Measurements from ENCODE around the gene GPSM3. TPM values are rescaled to one million over a fixed set of nuclear protein-coding genes. Genes with fewer than 3 reads are reported as not detected.
A peak's percentile ranks its signal among the peaks of the same experiment; 100 is the strongest.

The GPSM3 gene
- polyA plus RNA-seq, 1 donor (not counting 4 experiments of a cell fraction or from before 2014, with no cell fraction given) = 3.6 TPM

DNA sequence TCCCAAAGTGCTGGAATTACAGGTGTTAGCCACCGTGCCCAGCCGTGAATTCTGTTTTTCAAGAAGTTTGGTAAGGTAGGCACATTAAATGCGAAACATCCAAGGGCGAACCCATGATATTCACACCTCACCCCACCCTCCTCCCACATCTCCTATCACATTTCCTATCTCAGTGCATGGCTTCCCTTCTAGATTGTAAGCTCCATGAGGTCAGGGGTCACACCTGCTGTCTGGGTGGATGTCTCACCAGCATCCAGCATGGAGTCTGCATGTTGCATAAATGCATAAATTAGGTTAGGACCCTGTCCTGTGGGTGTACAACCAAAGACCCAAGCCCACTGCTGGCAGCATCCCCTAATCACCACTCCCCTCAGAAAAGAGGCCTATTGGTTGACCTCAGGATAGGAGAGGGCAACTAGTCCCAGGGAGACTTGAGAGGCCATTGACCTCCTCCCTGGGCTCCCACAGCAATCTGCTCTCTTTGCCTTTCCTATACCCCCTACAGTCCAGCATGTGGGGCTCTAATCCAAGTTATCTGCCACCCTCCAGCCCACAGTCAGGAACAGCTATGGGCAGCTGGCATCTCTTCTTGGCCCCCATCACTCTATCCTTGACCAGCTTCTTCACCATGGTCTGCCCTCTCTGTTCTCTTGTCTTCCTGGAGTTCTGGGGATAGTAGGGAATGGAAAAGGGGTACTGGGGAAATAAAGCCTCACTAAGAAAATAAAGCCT is 44.9 kb downstream of the GPSM3 start:
- Histone ChIP-seq H3K36me3 (ENCODE audit: control insufficient read depth in 2 of 2, extremely low read depth in 1 of 2, insufficient read depth in 2 of 2, low read length in 2 of 2) (no peaks in the 10 kb centered on the region), H3K27ac (ENCODE audit: control insufficient read depth, insufficient read depth, low read length) (no peak overlapping the region), H3K9me1 (ENCODE audit: control insufficient read depth, extremely low read depth, insufficient read depth, low read length) (no peaks in the 10 kb centered on the region), H3K79me2 (ENCODE audit: control insufficient read depth, insufficient read depth, low read length) (no peaks in the 10 kb centered on the region), H3K9me3 (ENCODE audit: control insufficient read depth, low read depth, low read length) (no peaks in the 10 kb centered on the region), H3K4me3 (ENCODE audit: control insufficient read depth in 2 of 3, extremely low read depth in 1 of 3, insufficient read depth in 2 of 3, low read depth in 1 of 3, low read length in 3 of 3) (no peak overlapping the region), H3K4me1 (ENCODE audit: control insufficient read depth, extremely low read depth, insufficient read depth, low read length) (peaks cover 4% of the 10 kb centered on the region), H4K20me1 (ENCODE audit: control insufficient read depth, extremely low read depth, insufficient read depth, low read length) (no peaks in the 10 kb centered on the region), H3K9ac (ENCODE audit: control insufficient read depth, extremely low read depth, insufficient read depth, low read length) (no peak overlapping the region), H2AFZ (ENCODE audit: control insufficient read depth, low read length) (no peak overlapping the region), H3K27me3 (ENCODE audit: control insufficient read depth, extremely low read depth, insufficient read depth, low read length) (peaks cover 4% of the 10 kb centered on the region), H3K4me2 (ENCODE audit: control insufficient read depth, extremely low read depth, insufficient read depth, low read depth, low read length) (peak overlapping the region; percentile 94)
- dilution Hi-C loops (cut with MboI; ENCODE audit: extremely low pct_ligation_motif_present, low sequenced_read_pairs) = no loop called here
- FAIRE-seq (no peak), DNase-seq (ENCODE audit: low read depth, low spot score) (no peak)
- TF ChIP-seq, protein P1, sequence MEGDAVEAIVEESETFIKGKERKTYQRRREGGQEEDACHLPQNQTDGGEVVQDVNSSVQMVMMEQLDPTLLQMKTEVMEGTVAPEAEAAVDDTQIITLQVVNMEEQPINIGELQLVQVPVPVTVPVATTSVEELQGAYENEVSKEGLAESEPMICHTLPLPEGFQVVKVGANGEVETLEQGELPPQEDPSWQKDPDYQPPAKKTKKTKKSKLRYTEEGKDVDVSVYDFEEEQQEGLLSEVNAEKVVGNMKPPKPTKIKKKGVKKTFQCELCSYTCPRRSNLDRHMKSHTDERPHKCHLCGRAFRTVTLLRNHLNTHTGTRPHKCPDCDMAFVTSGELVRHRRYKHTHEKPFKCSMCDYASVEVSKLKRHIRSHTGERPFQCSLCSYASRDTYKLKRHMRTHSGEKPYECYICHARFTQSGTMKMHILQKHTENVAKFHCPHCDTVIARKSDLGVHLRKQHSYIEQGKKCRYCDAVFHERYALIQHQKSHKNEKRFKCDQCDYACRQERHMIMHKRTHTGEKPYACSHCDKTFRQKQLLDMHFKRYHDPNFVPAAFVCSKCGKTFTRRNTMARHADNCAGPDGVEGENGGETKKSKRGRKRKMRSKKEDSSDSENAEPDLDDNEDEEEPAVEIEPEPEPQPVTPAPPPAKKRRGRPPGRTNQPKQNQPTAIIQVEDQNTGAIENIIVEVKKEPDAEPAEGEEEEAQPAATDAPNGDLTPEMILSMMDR (optimal IDR thresholded peaks at IDR 0.05 in 1 of 3, IDR thresholded peaks at IDR 0.05 in 1 of 3, conservative IDR thresholded peaks at IDR 0.05 in 1 of 3; ENCODE audit: extremely low read depth in 1 of 3, insufficient read depth in 2 of 3, low read length in 3 of 3) = no peak
- TF ChIP-seq EZH2 (IDR thresholded peaks at IDR 0.05; ENCODE audit: low read length) = no peak

DNA sequence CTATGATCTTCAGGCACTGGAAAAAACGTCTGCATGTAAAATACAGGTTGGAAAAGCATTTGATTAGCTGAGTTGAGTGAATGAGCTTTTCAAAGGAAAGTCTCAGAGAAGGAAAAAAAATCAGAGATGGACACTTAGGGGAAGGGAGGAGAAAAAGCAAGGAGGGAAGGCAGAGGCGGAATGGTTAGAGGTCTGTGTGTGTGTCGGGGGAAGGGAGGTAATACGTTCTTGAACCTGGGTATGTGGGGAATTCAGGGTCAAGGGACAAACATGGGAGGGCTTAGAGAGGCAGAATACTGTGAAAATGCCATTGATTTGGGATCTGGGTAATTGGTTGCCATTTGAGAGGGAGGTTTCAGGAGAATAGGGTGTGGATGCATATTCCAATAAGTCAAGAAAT is 45.8 kb downstream of the GPSM3 start:
- Histone ChIP-seq H3K27ac (ENCODE audit: control insufficient read depth, insufficient read depth, low read length) (no peak overlapping the region), H3K4me1 (ENCODE audit: control insufficient read depth, extremely low read depth, insufficient read depth, low read length) (no peaks in the 10 kb centered on the region), H3K27me3 (ENCODE audit: control insufficient read depth, extremely low read depth, insufficient read depth, low read length) (peaks cover 4% of the 10 kb centered on the region), H3K79me2 (ENCODE audit: control insufficient read depth, insufficient read depth, low read length) (no peaks in the 10 kb centered on the region), H3K4me3 (ENCODE audit: control insufficient read depth in 2 of 3, extremely low read depth in 1 of 3, insufficient read depth in 2 of 3, low read depth in 1 of 3, low read length in 3 of 3) (no peak overlapping the region), H3K9me1 (ENCODE audit: control insufficient read depth, extremely low read depth, insufficient read depth, low read length) (no peaks in the 10 kb centered on the region), H3K9me3 (ENCODE audit: control insufficient read depth, low read depth, low read length) (no peaks in the 10 kb centered on the region), H4K20me1 (ENCODE audit: control insufficient read depth, extremely low read depth, insufficient read depth, low read length) (no peaks in the 10 kb centered on the region), H3K4me2 (ENCODE audit: control insufficient read depth, extremely low read depth, insufficient read depth, low read depth, low read length) (no peak overlapping the region), H3K9ac (ENCODE audit: control insufficient read depth, extremely low read depth, insufficient read depth, low read length) (no peak overlapping the region), H3K36me3 (ENCODE audit: control insufficient read depth in 2 of 2, extremely low read depth in 1 of 2, insufficient read depth in 2 of 2, low read length in 2 of 2) (no peaks in the 10 kb centered on the region), H2AFZ (ENCODE audit: control insufficient read depth, low read length) (no peak overlapping the region)
- no peak for FAIRE-seq
- TF ChIP-seq, protein P1 (optimal IDR thresholded peaks at IDR 0.05 in 1 of 3, IDR thresholded peaks at IDR 0.05 in 1 of 3, conservative IDR thresholded peaks at IDR 0.05 in 1 of 3; ENCODE audit: extremely low read depth in 1 of 3, insufficient read depth in 2 of 3, low read length in 3 of 3) = no peak
- TF ChIP-seq EZH2 (IDR thresholded peaks at IDR 0.05; ENCODE audit: low read length) = no peak
- dilution Hi-C loops (cut with MboI; ENCODE audit: extremely low pct_ligation_motif_present, low sequenced_read_pairs) = no loop called here
- no peak for DNase-seq (ENCODE audit: low read depth, low spot score)
